Measurements from ENCODE around the gene DOCK2. TPM values are rescaled to one million over a fixed set of nuclear protein-coding genes. Genes with fewer than 3 reads are reported as not detected.

The DOCK2 gene
- total RNA-seq, 1 donor from 2014 or later: 0.77 TPM

- TF ChIP-seq CTCF (conservative IDR thresholded peaks at IDR 0.05): no peak
- H3K9me3 Mint-ChIP-seq: peaks cover 2% of the 10 kb centered on the region
- H3K4me1 Mint-ChIP-seq: no peaks in the 10 kb centered on the region
- no peaks in the 10 kb centered on the region for H3K27me3 Mint-ChIP-seq (ENCODE audit: low read depth)
- DNase-seq (ENCODE audit: low read depth, low spot score): no peak
- H3K4me3 Mint-ChIP-seq: no peak overlapping the region
- H3K27ac Mint-ChIP-seq (ENCODE audit: unreplicated experiment): peak overlapping the region; percentile 32
- H3K36me3 Mint-ChIP-seq (ENCODE audit: low read depth): no peaks in the 10 kb centered on the region
These were observed 237.5 kb downstream of the DOCK2 start for GRCh38 chr5:169874621-169875020.

GRCh38 chr5:169875091-169875728 lies 238.1 kb downstream of the DOCK2 start:
- H3K4me1 Mint-ChIP-seq: no peaks in the 10 kb centered on the region
- no peak for TF ChIP-seq CTCF (conservative IDR thresholded peaks at IDR 0.05)
- no peak overlapping the region for H3K4me3 Mint-ChIP-seq
- H3K36me3 Mint-ChIP-seq (ENCODE audit: low read depth): no peaks in the 10 kb centered on the region
- H3K27me3 Mint-ChIP-seq (ENCODE audit: low read depth): no peaks in the 10 kb centered on the region
- DNase-seq (ENCODE audit: low read depth, low spot score): no peak
- H3K9me3 Mint-ChIP-seq: peaks cover 2% of the 10 kb centered on the region
- no peak overlapping the region for H3K27ac Mint-ChIP-seq (ENCODE audit: unreplicated experiment)

- H3K9me3 Mint-ChIP-seq: peaks cover 2% of the 10 kb centered on the region
- H3K36me3 Mint-ChIP-seq (ENCODE audit: low read depth): no peaks in the 10 kb centered on the region
- no peaks in the 10 kb centered on the region for H3K4me1 Mint-ChIP-seq
- H3K27ac Mint-ChIP-seq (ENCODE audit: unreplicated experiment): no peak overlapping the region
- no peak for DNase-seq (ENCODE audit: low read depth, low spot score)
- H3K27me3 Mint-ChIP-seq (ENCODE audit: low read depth): no peaks in the 10 kb centered on the region
- no peak overlapping the region for H3K4me3 Mint-ChIP-seq
- TF ChIP-seq CTCF (conservative IDR thresholded peaks at IDR 0.05): no peak
These were observed 238.7 kb downstream of the DOCK2 start for GRCh38 chr5:169875731-169876130.

GRCh38 chr5:169876386-169876785 lies 239.3 kb downstream of the DOCK2 start:
- no peaks in the 10 kb centered on the region for H3K36me3 Mint-ChIP-seq (ENCODE audit: low read depth)
- no peak for DNase-seq (ENCODE audit: low read depth, low spot score)
- H3K27ac Mint-ChIP-seq (ENCODE audit: unreplicated experiment): no peak overlapping the region
- TF ChIP-seq CTCF (conservative IDR thresholded peaks at IDR 0.05): no peak
- no peak overlapping the region for H3K4me3 Mint-ChIP-seq
- H3K27me3 Mint-ChIP-seq (ENCODE audit: low read depth): no peaks in the 10 kb centered on the region
- peaks cover 2% of the 10 kb centered on the region for H3K9me3 Mint-ChIP-seq
- H3K4me1 Mint-ChIP-seq: no peaks in the 10 kb centered on the region

GRCh38 chr5:169880012-169880663 lies 243.1 kb downstream of the DOCK2 start:
- DNase-seq (ENCODE audit: low read depth, low spot score): no peak
- H3K36me3 Mint-ChIP-seq (ENCODE audit: low read depth): no peaks in the 10 kb centered on the region
- H3K27me3 Mint-ChIP-seq (ENCODE audit: low read depth): no peaks in the 10 kb centered on the region
- H3K4me1 Mint-ChIP-seq: no peaks in the 10 kb centered on the region
- no peak overlapping the region for H3K4me3 Mint-ChIP-seq
- no peak overlapping the region for H3K27ac Mint-ChIP-seq (ENCODE audit: unreplicated experiment)
- H3K9me3 Mint-ChIP-seq: peaks cover 2% of the 10 kb centered on the region
- TF ChIP-seq CTCF (conservative IDR thresholded peaks at IDR 0.05): no peak
